Mucosa of rectum (tissue), 2 donors: ENCODE measurements around the gene FGR.

Experiments used
- H3K27ac ChIP-seq, 2 donors: one replicate each; pipeline ENCODE4 v1.7.0; 2013; ENCODE audit warnings: inconsistent platforms in 2 of 2, low read depth in 2 of 2, low read length in 2 of 2
- H3K27me3 ChIP-seq, 2 donors: one replicate each; pipeline ENCODE4 v1.7.0; 2013; ENCODE audit warnings: low read length in 2 of 2; ENCODE audit not compliant: control insufficient read depth in 2 of 2, insufficient read depth in 2 of 2
- H3K36me3 ChIP-seq, 2 donors: one replicate each; pipeline ENCODE4 v1.7.0; 2013; ENCODE audit warnings: low read length in 2 of 2; ENCODE audit not compliant: control insufficient read depth in 2 of 2, insufficient read depth in 2 of 2
- H3K4me1 ChIP-seq, 2 donors: one replicate each; pipeline ENCODE4 v1.7.0; 2013; ENCODE audit warnings: low read length in 2 of 2, mild to moderate bottlenecking in 1 of 2; ENCODE audit not compliant: control insufficient read depth in 2 of 2, insufficient read depth in 2 of 2
- H3K4me3 ChIP-seq, 2 donors: one replicate each; pipeline ENCODE4 v1.7.0; 2013; ENCODE audit warnings: low read length in 2 of 2
- H3K9ac ChIP-seq, 2 donors: one replicate each; pipeline ENCODE4 v1.7.0; 2013; ENCODE audit warnings: low read length in 2 of 2, low read depth in 1 of 2, mild to moderate bottlenecking in 1 of 2
- H3K9me3 ChIP-seq, 2 donors: one replicate each; pipeline ENCODE4 v1.7.0; 2013; ENCODE audit warnings: low read length in 2 of 2; ENCODE audit not compliant: control insufficient read depth in 2 of 2
- donor health status: healthy.
- donor health status: Normal muscosa, but diverticular disease.

FGR gene

GRCh38 chr1:27616441-27616840 is 18.5 kb downstream of the FGR start:
- H3K27ac ChIP-seq: no peak overlapping the region
- no peaks in the 10 kb centered on the region for H3K9me3 ChIP-seq
- no peak overlapping the region for H3K9ac ChIP-seq
- H3K27me3 ChIP-seq: no peaks in the 10 kb centered on the region
- no peaks in the 10 kb centered on the region for H3K36me3 ChIP-seq
- H3K4me1 ChIP-seq: peaks cover 0 to 5% of the 10 kb centered on the region in 2 donors
- no peak overlapping the region for H3K4me3 ChIP-seq

- Histone ChIP-seq H3K9me3 (no peaks in the 10 kb centered on the region), H3K36me3 (no peaks in the 10 kb centered on the region), H3K4me3 (no peak overlapping the region)
Observed at GRCh38 chr1:27615346-27616192, 19.4 kb downstream of the FGR start.

GRCh38 chr1:27614625-27615344 is 20.2 kb downstream of the FGR start:
- H3K36me3 ChIP-seq: no peaks in the 10 kb centered on the region
- no peak overlapping the region for H3K9ac ChIP-seq
- H3K9me3 ChIP-seq: no peaks in the 10 kb centered on the region
- H3K4me3 ChIP-seq: no peak overlapping the region
- no peak overlapping the region for H3K27ac ChIP-seq
- peaks cover 0 to 5% of the 10 kb centered on the region in 2 donors for H3K4me1 ChIP-seq
- H3K27me3 ChIP-seq: no peaks in the 10 kb centered on the region

More at GRCh38 chr1:27615346-27616192, 19.4 kb downstream of the FGR start:
- H3K9ac ChIP-seq: no peak overlapping the region
- no peaks in the 10 kb centered on the region for H3K27me3 ChIP-seq
- peaks cover 0 to 5% of the 10 kb centered on the region in 2 donors for H3K4me1 ChIP-seq
- H3K27ac ChIP-seq: no peak overlapping the region

- Histone ChIP-seq H3K36me3 (no peaks in the 10 kb centered on the region), H3K27me3 (no peaks in the 10 kb centered on the region), H3K4me1 (peaks cover 0 to 5% of the 10 kb centered on the region in 2 donors), H3K9me3 (no peaks in the 10 kb centered on the region), H3K9ac (no peak overlapping the region), H3K4me3 (no peak overlapping the region), H3K27ac (no peak overlapping the region)
Observed at GRCh38 chr1:27614043-27614624, 20.9 kb downstream of the FGR start.

- no peak overlapping the region for H3K9ac ChIP-seq
- no peaks in the 10 kb centered on the region for H3K36me3 ChIP-seq
- H3K27ac ChIP-seq: no peak overlapping the region
- no peak overlapping the region for H3K4me3 ChIP-seq
- H3K9me3 ChIP-seq: no peaks in the 10 kb centered on the region
- H3K4me1 ChIP-seq: peaks cover 0 to 5% of the 10 kb centered on the region in 2 donors
- H3K27me3 ChIP-seq: no peaks in the 10 kb centered on the region
Observed at GRCh38 chr1:27612718-27613117, 22.3 kb downstream of the FGR start.

GRCh38 chr1:27611450-27611849 is 23.5 kb downstream of the FGR start:
- Histone ChIP-seq H3K4me3 (no peak overlapping the region), H3K4me1 (peaks cover 0 to 2% of the 10 kb centered on the region in 2 donors), H3K27me3 (no peaks in the 10 kb centered on the region), H3K27ac (no peak overlapping the region), H3K36me3 (no peaks in the 10 kb centered on the region), H3K9me3 (no peaks in the 10 kb centered on the region), H3K9ac (no peak overlapping the region)

GRCh38 chr1:27609618-27610240 is 25.3 kb downstream of the FGR start:
- Histone ChIP-seq H3K9ac (no peak overlapping the region), H3K4me1 (peaks cover 0 to 2% of the 10 kb centered on the region in 2 donors), H3K9me3 (no peaks in the 10 kb centered on the region), H3K27me3 (no peaks in the 10 kb centered on the region), H3K27ac (no peak overlapping the region), H3K4me3 (no peak overlapping the region), H3K36me3 (no peaks in the 10 kb centered on the region)

- no peaks in the 10 kb centered on the region for H3K27me3 ChIP-seq
- no peak overlapping the region for H3K4me3 ChIP-seq
- H3K36me3 ChIP-seq: no peaks in the 10 kb centered on the region
- no peak overlapping the region for H3K27ac ChIP-seq
- peaks cover 0 to 4% of the 10 kb centered on the region in 2 donors for H3K4me1 ChIP-seq
- H3K9ac ChIP-seq: peak overlapping the region in 1 of 2 donors; percentile 27
- H3K9me3 ChIP-seq: no peaks in the 10 kb centered on the region
Observed at GRCh38 chr1:27609210-27609555, 25.8 kb downstream of the FGR start.

- peaks cover 2 to 8% of the 10 kb centered on the region in 2 donors for H3K4me1 ChIP-seq
- H3K36me3 ChIP-seq: no peaks in the 10 kb centered on the region
- peak overlapping the region in 1 of 2 donors; percentile 1 for H3K9ac ChIP-seq
- H3K27me3 ChIP-seq: no peaks in the 10 kb centered on the region
- no peak overlapping the region for H3K27ac ChIP-seq
- H3K4me3 ChIP-seq: no peak overlapping the region
- H3K9me3 ChIP-seq: no peaks in the 10 kb centered on the region
Observed at GRCh38 chr1:27607239-27607804, 27.7 kb downstream of the FGR start.
